ENCODE results near the gene ASIC4. TPM values are rescaled to one million over a fixed set of nuclear protein-coding genes. Genes with fewer than 3 reads are reported as not detected.

Gene ASIC4
- total RNA-seq, 1 experiment from 2014 or later = not detected

- Histone ChIP-seq H3K27ac (ENCODE audit: low read length) (no peak overlapping the region), H3K27me3 (ENCODE audit: low read length) (no peaks in the 10 kb centered on the region), H3K9ac (ENCODE audit: low read length) (no peak overlapping the region), H3K4me2 (ENCODE audit: low read depth, low read length, poor library complexity, severe bottlenecking) (no peak overlapping the region), H3K9me3 (ENCODE audit: low read length) (no peaks in the 10 kb centered on the region), H3K36me3 (ENCODE audit: insufficient read depth, low read length) (no peaks in the 10 kb centered on the region), H2AFZ (ENCODE audit: low read length) (no peak overlapping the region), H3K4me1 (ENCODE audit: low read length) (no peaks in the 10 kb centered on the region), H3K79me2 (ENCODE audit: low read length) (no peaks in the 10 kb centered on the region), H3K9me2 (replicated peaks; ENCODE audit: insufficient read depth, low read length) (no peaks in the 10 kb centered on the region), H4K20me1 (ENCODE audit: insufficient read depth, low read depth, low read length) (no peaks in the 10 kb centered on the region), H3K4me3 (ENCODE audit: low read length) (no peak overlapping the region)
- DNase-seq = no peak
These were observed 45.1 kb downstream of the ASIC4 start for GRCh38 chr2:219559156-219559915.

- no peaks in the 10 kb centered on the region for H3K79me2 ChIP-seq (ENCODE audit: low read length)
- no peak overlapping the region for H3K9ac ChIP-seq (ENCODE audit: low read length)
- H3K4me3 ChIP-seq (ENCODE audit: low read length) = no peak overlapping the region
- H3K27me3 ChIP-seq (ENCODE audit: low read length) = no peaks in the 10 kb centered on the region
- no peaks in the 10 kb centered on the region for H4K20me1 ChIP-seq (ENCODE audit: insufficient read depth, low read depth, low read length)
- H3K4me2 ChIP-seq (ENCODE audit: low read depth, low read length, poor library complexity, severe bottlenecking) = no peak overlapping the region
- DNase-seq = peak; percentile 60
- H3K36me3 ChIP-seq (ENCODE audit: insufficient read depth, low read length) = no peaks in the 10 kb centered on the region
- H3K9me3 ChIP-seq (ENCODE audit: low read length) = no peaks in the 10 kb centered on the region
- peak overlapping the region; percentile 50; the same call in 1 of the 2 replicates for H2AFZ ChIP-seq (ENCODE audit: low read length)
- no peaks in the 10 kb centered on the region for H3K4me1 ChIP-seq (ENCODE audit: low read length)
- no peak overlapping the region for H3K27ac ChIP-seq (ENCODE audit: low read length)
- H3K9me2 ChIP-seq (replicated peaks; ENCODE audit: insufficient read depth, low read length) = no peaks in the 10 kb centered on the region
These were observed 46.0 kb downstream of the ASIC4 start for GRCh38 chr2:219560037-219560892.

- no peak overlapping the region for H2AFZ ChIP-seq (ENCODE audit: low read length)
- H3K36me3 ChIP-seq (ENCODE audit: insufficient read depth, low read length) = no peaks in the 10 kb centered on the region
- no peaks in the 10 kb centered on the region for H3K9me2 ChIP-seq (replicated peaks; ENCODE audit: insufficient read depth, low read length)
- H3K9ac ChIP-seq (ENCODE audit: low read length) = no peak overlapping the region
- H3K9me3 ChIP-seq (ENCODE audit: low read length) = no peaks in the 10 kb centered on the region
- no peak for DNase-seq
- no peaks in the 10 kb centered on the region for H3K79me2 ChIP-seq (ENCODE audit: low read length)
- H3K27me3 ChIP-seq (ENCODE audit: low read length) = no peaks in the 10 kb centered on the region
- no peaks in the 10 kb centered on the region for H4K20me1 ChIP-seq (ENCODE audit: insufficient read depth, low read depth, low read length)
- no peak overlapping the region for H3K4me3 ChIP-seq (ENCODE audit: low read length)
- no peak overlapping the region for H3K27ac ChIP-seq (ENCODE audit: low read length)
- H3K4me2 ChIP-seq (ENCODE audit: low read depth, low read length, poor library complexity, severe bottlenecking) = no peak overlapping the region
- no peaks in the 10 kb centered on the region for H3K4me1 ChIP-seq (ENCODE audit: low read length)
These were observed 46.6 kb downstream of the ASIC4 start for GRCh38 chr2:219560893-219561178.

DNA sequence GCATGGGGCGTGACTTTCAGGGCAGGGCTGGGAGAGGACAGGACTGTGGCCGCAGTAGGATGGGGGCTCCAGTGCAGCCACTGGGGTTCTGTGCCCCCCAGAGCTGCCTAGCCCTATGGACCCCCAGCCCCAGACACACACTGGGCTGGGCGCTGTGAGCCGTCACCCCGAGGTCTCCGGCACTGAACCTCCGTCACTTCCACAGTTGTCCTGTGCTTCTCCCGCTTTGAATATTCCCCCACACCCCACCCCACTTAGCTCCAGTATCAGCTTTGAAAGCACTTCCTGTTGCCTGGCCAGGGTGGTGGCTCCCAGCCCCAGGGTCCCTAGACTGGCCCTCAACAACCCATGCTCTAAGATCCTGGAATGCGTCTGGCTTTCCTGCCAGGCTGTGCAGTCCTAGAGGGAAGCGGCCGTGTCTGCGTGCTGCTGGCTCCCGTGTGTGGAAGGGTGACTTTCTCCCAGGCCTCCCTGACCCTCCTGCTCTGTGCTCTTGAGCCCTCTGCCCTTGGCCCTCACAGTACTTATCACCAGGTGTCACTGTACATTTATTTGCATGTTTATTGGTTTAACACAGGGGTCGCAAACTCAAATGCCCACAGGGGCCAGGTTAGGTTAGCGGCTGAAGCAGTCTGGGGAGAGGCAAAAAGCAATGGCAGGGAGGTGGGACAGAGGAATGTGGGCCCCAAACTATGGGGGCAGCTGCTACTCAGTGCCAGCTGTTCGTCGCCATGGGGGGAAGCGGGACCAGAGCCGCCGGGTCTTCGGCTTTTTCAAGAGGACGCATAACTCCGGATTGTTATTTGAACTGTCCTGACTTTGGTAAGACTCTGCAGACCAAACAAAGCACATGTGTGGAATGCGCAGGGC lies 47.1 kb downstream of the ASIC4 start:
- H3K79me2 ChIP-seq (ENCODE audit: low read length) = no peaks in the 10 kb centered on the region
- H3K9me3 ChIP-seq (ENCODE audit: low read length) = no peaks in the 10 kb centered on the region
- no peaks in the 10 kb centered on the region for H3K9me2 ChIP-seq (replicated peaks; ENCODE audit: insufficient read depth, low read length)
- no peak overlapping the region for H3K4me2 ChIP-seq (ENCODE audit: low read depth, low read length, poor library complexity, severe bottlenecking)
- no peaks in the 10 kb centered on the region for H4K20me1 ChIP-seq (ENCODE audit: insufficient read depth, low read depth, low read length)
- no peaks in the 10 kb centered on the region for H3K36me3 ChIP-seq (ENCODE audit: insufficient read depth, low read length)
- no peak overlapping the region for H3K4me3 ChIP-seq (ENCODE audit: low read length)
- H3K27me3 ChIP-seq (ENCODE audit: low read length) = no peaks in the 10 kb centered on the region
- no peak overlapping the region for H2AFZ ChIP-seq (ENCODE audit: low read length)
- no peak overlapping the region for H3K27ac ChIP-seq (ENCODE audit: low read length)
- no peak for DNase-seq
- no peaks in the 10 kb centered on the region for H3K4me1 ChIP-seq (ENCODE audit: low read length)
- no peak overlapping the region for H3K9ac ChIP-seq (ENCODE audit: low read length)

DNA sequence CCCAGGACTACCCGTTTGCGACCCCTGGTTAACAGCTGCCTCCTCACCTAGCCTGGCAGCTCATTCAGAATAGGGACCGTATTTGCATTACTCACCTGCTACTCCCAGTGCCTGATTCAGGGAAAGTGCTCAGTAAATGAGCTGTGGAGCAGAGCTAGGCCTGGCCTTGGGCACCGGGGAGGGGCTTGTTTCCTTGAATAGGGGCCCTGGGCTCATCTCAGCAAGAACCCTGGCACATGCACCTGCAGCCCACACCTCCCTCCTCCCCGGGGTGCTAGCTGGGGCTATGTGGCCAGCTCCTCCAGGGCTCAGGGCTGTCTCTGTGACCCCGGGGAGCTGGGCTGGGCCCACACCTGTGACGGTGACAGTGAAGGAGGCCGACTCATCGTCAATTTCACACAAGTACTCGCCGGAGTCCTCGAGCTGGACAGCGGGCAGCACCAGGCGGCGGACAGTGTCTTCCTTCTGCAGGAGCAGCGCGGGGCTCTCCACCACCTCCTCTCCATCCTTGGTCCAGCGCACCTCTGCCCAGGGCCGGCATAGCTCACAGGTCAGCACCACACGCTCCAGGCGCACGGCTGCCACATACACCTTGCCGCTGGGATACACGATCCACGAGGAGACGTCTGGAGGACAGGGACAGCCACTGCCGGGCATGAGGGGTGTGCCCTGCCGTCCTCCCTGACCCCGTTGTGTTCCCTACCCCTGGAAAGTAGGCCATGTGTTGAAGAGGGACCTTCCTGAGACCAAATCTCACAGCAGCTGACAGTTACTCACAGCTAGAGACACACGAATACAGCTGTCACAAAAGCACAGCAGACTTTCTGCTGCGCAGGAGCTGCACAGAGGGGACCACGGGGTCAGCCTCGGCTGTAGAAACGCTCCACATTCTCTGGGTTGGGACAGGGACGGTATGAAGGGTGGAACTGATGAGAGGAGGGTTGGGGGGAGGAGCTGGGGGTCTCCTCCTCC lies 48.1 kb downstream of the ASIC4 start:
- no peak overlapping the region for H3K9ac ChIP-seq (ENCODE audit: low read length)
- H3K79me2 ChIP-seq (ENCODE audit: low read length) = no peaks in the 10 kb centered on the region
- no peaks in the 10 kb centered on the region for H3K4me1 ChIP-seq (ENCODE audit: low read length)
- H3K4me3 ChIP-seq (ENCODE audit: low read length) = no peak overlapping the region
- no peaks in the 10 kb centered on the region for H3K9me3 ChIP-seq (ENCODE audit: low read length)
- H3K27ac ChIP-seq (ENCODE audit: low read length) = no peak overlapping the region
- H4K20me1 ChIP-seq (ENCODE audit: insufficient read depth, low read depth, low read length) = no peaks in the 10 kb centered on the region
- DNase-seq = no peak
- H3K27me3 ChIP-seq (ENCODE audit: low read length) = no peaks in the 10 kb centered on the region
- no peaks in the 10 kb centered on the region for H3K9me2 ChIP-seq (replicated peaks; ENCODE audit: insufficient read depth, low read length)
- no peak overlapping the region for H2AFZ ChIP-seq (ENCODE audit: low read length)
- no peak overlapping the region for H3K4me2 ChIP-seq (ENCODE audit: low read depth, low read length, poor library complexity, severe bottlenecking)
- no peaks in the 10 kb centered on the region for H3K36me3 ChIP-seq (ENCODE audit: insufficient read depth, low read length)

DNA sequence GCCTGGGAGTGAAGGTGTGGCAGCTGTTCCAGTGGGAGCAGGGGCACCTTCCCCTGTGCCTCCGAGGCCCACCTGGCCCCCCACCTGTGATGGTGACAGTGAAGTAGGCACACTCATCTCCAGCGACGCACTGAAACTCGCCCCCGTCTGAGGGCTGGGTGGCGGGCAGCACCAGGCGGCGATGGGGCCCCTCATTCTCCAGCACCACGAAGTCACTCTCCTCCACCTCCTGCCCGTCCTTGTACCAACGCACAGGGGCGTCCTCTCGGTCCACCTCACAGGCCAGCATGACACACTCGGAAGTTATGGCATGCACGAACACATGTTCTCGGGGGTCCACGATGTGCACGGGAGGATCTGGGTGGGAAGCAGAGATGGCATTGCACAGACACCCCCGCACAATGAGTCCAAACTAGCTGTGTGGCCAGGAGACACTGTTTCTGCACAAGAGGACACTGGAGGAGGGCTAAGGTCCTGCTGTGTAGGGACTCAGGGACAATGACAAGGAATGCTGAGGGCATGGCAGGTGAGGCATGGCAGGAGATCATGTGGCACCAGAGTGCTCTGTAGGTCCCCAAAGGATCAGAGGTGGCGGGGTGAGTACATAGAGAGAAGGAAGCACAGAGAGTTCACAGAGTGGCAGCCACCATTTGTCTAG lies 49.1 kb downstream of the ASIC4 start:
- no peak overlapping the region for H3K4me3 ChIP-seq (ENCODE audit: low read length)
- no peaks in the 10 kb centered on the region for H3K79me2 ChIP-seq (ENCODE audit: low read length)
- no peaks in the 10 kb centered on the region for H3K4me1 ChIP-seq (ENCODE audit: low read length)
- no peak overlapping the region for H3K9ac ChIP-seq (ENCODE audit: low read length)
- H4K20me1 ChIP-seq (ENCODE audit: insufficient read depth, low read depth, low read length) = no peaks in the 10 kb centered on the region
- H3K27me3 ChIP-seq (ENCODE audit: low read length) = no peaks in the 10 kb centered on the region
- H3K36me3 ChIP-seq (ENCODE audit: insufficient read depth, low read length) = no peaks in the 10 kb centered on the region
- no peaks in the 10 kb centered on the region for H3K9me2 ChIP-seq (replicated peaks; ENCODE audit: insufficient read depth, low read length)
- no peak for DNase-seq
- H3K4me2 ChIP-seq (ENCODE audit: low read depth, low read length, poor library complexity, severe bottlenecking) = no peak overlapping the region
- H2AFZ ChIP-seq (ENCODE audit: low read length) = no peak overlapping the region
- H3K27ac ChIP-seq (ENCODE audit: low read length) = no peak overlapping the region
- no peaks in the 10 kb centered on the region for H3K9me3 ChIP-seq (ENCODE audit: low read length)
